SU-DHL-6 (cell line): Measurements from ENCODE around the gene NOS1AP.

Experiments used
- H2AFZ ChIP-seq: fragments of 200-600 bp; sonication (generic); 2 replicates; pipeline ENCODE4 v1.6.1; 2014; ENCODE audit warnings: low read depth, mild to moderate bottlenecking, moderate library complexity, mixed read lengths, antibody characterized with exemption, low read length; ENCODE audit not compliant: severe bottlenecking
- H3F3A ChIP-seq: fragments of 200-600 bp; shearing (Covaris generic); 2 replicates; pipeline ENCODE4 v1.6.0; 2016; ENCODE audit warnings: antibody characterized with exemption, mild to moderate bottlenecking; ENCODE audit not compliant: insufficient read depth
- H3K27ac ChIP-seq: fragments of 200-600 bp; sonication (generic); 2 replicates; pipeline ENCODE4 v1.5.1; 2016; ENCODE audit warnings: low read depth, mild to moderate bottlenecking, low read length, moderate library complexity, mixed read lengths
- H3K27me3 ChIP-seq: fragments of 200-600 bp; sonication (generic), shearing (Covaris generic); 2 replicates; pipeline ENCODE4 v1.6.0; 2014; ENCODE audit warnings: mild to moderate bottlenecking, low read length
- H3K36me3 ChIP-seq: fragments of 200-600 bp; sonication (generic); 2 replicates; pipeline ENCODE4 v1.6.1; 2014; ENCODE audit warnings: mild to moderate bottlenecking, low read length, mixed read lengths
- H3K4me2 ChIP-seq: fragments of 300-600, 200-600 bp; shearing (Covaris generic), sonication (generic); 2 replicates; pipeline ENCODE4 v1.6.0; 2014; ENCODE audit warnings: low read length, low read depth, mild to moderate bottlenecking; ENCODE audit not compliant: poor library complexity, severe bottlenecking
- H3K4me3 ChIP-seq: fragments of 200-600 bp; sonication (generic); 2 replicates; pipeline ENCODE4 v1.5.1; 2014; ENCODE audit warnings: antibody characterized with exemption, low read length, mild to moderate bottlenecking, mixed read lengths; ENCODE audit not compliant: insufficient read depth, poor library complexity, severe bottlenecking
- H3K79me2 ChIP-seq: fragments of 200-600 bp; sonication (generic); 2 replicates; pipeline ENCODE4 v1.6.1; 2014; ENCODE audit warnings: mild to moderate bottlenecking, low read length, moderate library complexity; ENCODE audit not compliant: insufficient read depth
- H3K9ac ChIP-seq: fragments of 200-600 bp; sonication (generic); 2 replicates; pipeline ENCODE4 v1.7.0; 2014; ENCODE audit warnings: mild to moderate bottlenecking, low read length
- H3K9me2 ChIP-seq: fragments of 200-600 bp; sonication (generic); replicated peaks from 2 replicates; pipeline ENCODE4 v1.6.1; 2014; ENCODE audit warnings: low read length; ENCODE audit not compliant: insufficient read depth
- H3K9me3 ChIP-seq: fragments of 200-600 bp; sonication (generic); 2 replicates; pipeline ENCODE4 v1.6.1; 2014; ENCODE audit warnings: low read length, mixed read lengths; ENCODE audit not compliant: insufficient read depth
- H4K20me1 ChIP-seq: fragments of 200-600 bp; sonication (generic); 2 replicates; pipeline ENCODE4 v1.6.1; 2014; ENCODE audit warnings: low read depth, mild to moderate bottlenecking, antibody characterized with exemption, low read length, moderate library complexity, mixed read lengths
- CTCF ChIP-seq: fragments of 200-600 bp; sonication (generic); IDR thresholded peaks from one replicate; pipeline ENCODE4 v1.5.1; 2017; ENCODE audit warnings: antibody characterized with exemption, mild to moderate bottlenecking, low read length, moderate library complexity; ENCODE audit not compliant: insufficient read depth, poor library complexity, severe bottlenecking
- EZH2phosphoT487 ChIP-seq: fragments of 200-600 bp; sonication (generic), shearing (Covaris generic); conservative IDR thresholded peaks from 2 replicates; pipeline ENCODE4 v1.6.1; 2018; ENCODE audit warnings: mild to moderate bottlenecking, antibody characterized with exemption, low read length, moderate library complexity, mixed read lengths

NOS1AP gene

GRCh38 chr1:162090378-162090777 lies 20.9 kb downstream of the NOS1AP start:
- H3F3A ChIP-seq: no peaks in the 10 kb centered on the region
- no peak overlapping the region for H2AFZ ChIP-seq
- no peaks in the 10 kb centered on the region; the same call in 1 of the 2 replicates for H4K20me1 ChIP-seq
- H3K79me2 ChIP-seq: no peaks in the 10 kb centered on the region
- no peaks in the 10 kb centered on the region for H3K27me3 ChIP-seq
- H3K9ac ChIP-seq: no peak overlapping the region
- no peaks in the 10 kb centered on the region for H3K36me3 ChIP-seq
- no peak overlapping the region for H3K27ac ChIP-seq
- H3K4me3 ChIP-seq: no peak overlapping the region
- no peaks in the 10 kb centered on the region for H3K9me2 ChIP-seq
- H3K9me3 ChIP-seq: no peaks in the 10 kb centered on the region
- TF ChIP-seq CTCF (no peak), EZH2phosphoT487 (no peak)
- H3K4me2 ChIP-seq: no peak overlapping the region

- no peak overlapping the region for H3K27ac ChIP-seq
- no peaks in the 10 kb centered on the region for H3K79me2 ChIP-seq
- H3K27me3 ChIP-seq: no peaks in the 10 kb centered on the region
- no peak for TF ChIP-seq EZH2phosphoT487
- TF ChIP-seq CTCF: no peak
- H3K9me2 ChIP-seq: no peaks in the 10 kb centered on the region
- H3F3A ChIP-seq: no peaks in the 10 kb centered on the region
- H3K4me3 ChIP-seq: no peak overlapping the region
- H4K20me1 ChIP-seq: no peaks in the 10 kb centered on the region; the same call in 1 of the 2 replicates
- H3K36me3 ChIP-seq: no peaks in the 10 kb centered on the region
- H3K4me2 ChIP-seq: no peak overlapping the region
- H3K9ac ChIP-seq: no peak overlapping the region
- H3K9me3 ChIP-seq: no peaks in the 10 kb centered on the region
- H2AFZ ChIP-seq: no peak overlapping the region
Measured at GRCh38 chr1:162091681-162092524, 22.4 kb downstream of the NOS1AP start.

GRCh38 chr1:162093095-162093494 lies 23.6 kb downstream of the NOS1AP start:
- Histone ChIP-seq H3K4me3 (no peak overlapping the region), H3K27ac (no peak overlapping the region), H3K79me2 (no peaks in the 10 kb centered on the region), H4K20me1 (no peaks in the 10 kb centered on the region; the same call in 1 of the 2 replicates), H3K9ac (no peak overlapping the region), H3K9me3 (no peaks in the 10 kb centered on the region), H3F3A (no peaks in the 10 kb centered on the region), H3K36me3 (no peaks in the 10 kb centered on the region), H3K4me2 (no peak overlapping the region), H3K27me3 (no peaks in the 10 kb centered on the region), H2AFZ (no peak overlapping the region), H3K9me2 (no peaks in the 10 kb centered on the region)
- TF ChIP-seq EZH2phosphoT487 (no peak), CTCF (no peak)
